Glutamatergic neuron (in vitro differentiated cells): ENCODE data around the gene SERINC5. TPM values are rescaled to one million over a fixed set of nuclear protein-coding genes. Genes with fewer than 3 reads are reported as not detected.

Source experiments
- DNase-seq: peaks from one replicate; pipeline ENCODE4 v3.0.0; 2022
- H3K27ac Mint-ChIP-seq: one replicate; pipeline ENCODE4 v1.8.0; 2020; ENCODE audit warnings: mild to moderate bottlenecking, mixed read lengths, inconsistent platforms; ENCODE audit not compliant: unreplicated experiment
- H3K27me3 Mint-ChIP-seq: one replicate; pipeline ENCODE4 v1.8.0; 2020; ENCODE audit warnings: mild to moderate bottlenecking, moderate library complexity, mixed read lengths, inconsistent platforms; ENCODE audit not compliant: unreplicated experiment
- H3K36me3 Mint-ChIP-seq: one replicate; pipeline ENCODE4 v1.8.0; 2020; ENCODE audit warnings: mild to moderate bottlenecking, mixed read lengths, inconsistent platforms; ENCODE audit not compliant: unreplicated experiment
- H3K4me1 Mint-ChIP-seq: one replicate; pipeline ENCODE4 v1.8.0; 2020; ENCODE audit warnings: mild to moderate bottlenecking, low read depth, mixed read lengths, inconsistent platforms; ENCODE audit not compliant: unreplicated experiment
- H3K4me3 Mint-ChIP-seq: one replicate; pipeline ENCODE4 v1.8.0; 2020; ENCODE audit warnings: mild to moderate bottlenecking, mixed read lengths, inconsistent platforms; ENCODE audit not compliant: unreplicated experiment
- H3K9me3 Mint-ChIP-seq: one replicate; pipeline ENCODE4 v1.8.0; 2020; ENCODE audit warnings: mild to moderate bottlenecking, moderate library complexity, mixed read lengths, inconsistent platforms; ENCODE audit not compliant: unreplicated experiment
- CTCF ChIP-seq: fragments of 200-600 bp; sonication (generic); IDR thresholded peaks from one replicate; pipeline ENCODE4 v1.5.0; 2021; ENCODE audit not compliant: partially characterized antibody, unreplicated experiment
- total RNA-seq: library from RNA; stranded (reverse); fragmentation: NEBNext Ultra II Directional; extraction: Animal tissue kit (Norgen Biotek cat#: 25700); gene quantifications from one replicate; pipeline ENCODE4 v1.2.1, GENCODE V29; 2021; ENCODE audit not compliant: unreplicated experiment

SERINC5 gene
- total RNA-seq, 1 donor from 2014 or later, result 15.1 TPM

- Mint-ChIP-seq H3K9me3 (no peaks in the 10 kb centered on the region), H3K4me3 (no peak overlapping the region), H3K27ac (peak overlapping the region; percentile 69), H3K4me1 (peaks cover 33% of the 10 kb centered on the region), H3K36me3 (no peaks in the 10 kb centered on the region), H3K27me3 (no peaks in the 10 kb centered on the region)
- TF ChIP-seq CTCF, result no peak
- no peak for DNase-seq
Measured at GRCh38 chr5:80198920-80199319, 56.9 kb downstream of the SERINC5 start.

DNA sequence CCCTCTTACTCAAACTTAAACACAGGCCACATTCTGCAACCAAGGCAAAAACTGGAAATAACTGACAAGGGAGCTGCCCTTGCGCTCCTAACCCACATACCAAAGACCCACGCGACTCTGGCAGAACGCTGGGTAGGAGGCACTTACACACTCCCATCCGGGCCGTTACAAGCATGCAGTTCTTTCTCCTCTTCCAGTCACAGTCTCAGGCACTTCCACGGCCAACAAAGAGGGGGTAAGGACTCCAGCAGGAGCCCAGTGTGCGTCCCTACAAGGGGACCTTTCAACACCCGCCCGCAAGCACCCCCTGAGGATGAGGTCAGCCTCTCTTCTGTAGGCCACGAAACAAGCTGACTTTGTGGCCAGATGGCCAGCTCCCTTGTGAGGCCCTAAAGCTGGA, 57.4 kb downstream of the SERINC5 start:
- H3K36me3 Mint-ChIP-seq, result no peaks in the 10 kb centered on the region
- H3K27ac Mint-ChIP-seq, result peak overlapping the region; percentile 69
- no peak overlapping the region for H3K4me3 Mint-ChIP-seq
- no peak for TF ChIP-seq CTCF
- no peaks in the 10 kb centered on the region for H3K9me3 Mint-ChIP-seq
- DNase-seq, result peak; percentile 24
- H3K4me1 Mint-ChIP-seq, result peaks cover 38% of the 10 kb centered on the region
- H3K27me3 Mint-ChIP-seq, result no peaks in the 10 kb centered on the region

DNA sequence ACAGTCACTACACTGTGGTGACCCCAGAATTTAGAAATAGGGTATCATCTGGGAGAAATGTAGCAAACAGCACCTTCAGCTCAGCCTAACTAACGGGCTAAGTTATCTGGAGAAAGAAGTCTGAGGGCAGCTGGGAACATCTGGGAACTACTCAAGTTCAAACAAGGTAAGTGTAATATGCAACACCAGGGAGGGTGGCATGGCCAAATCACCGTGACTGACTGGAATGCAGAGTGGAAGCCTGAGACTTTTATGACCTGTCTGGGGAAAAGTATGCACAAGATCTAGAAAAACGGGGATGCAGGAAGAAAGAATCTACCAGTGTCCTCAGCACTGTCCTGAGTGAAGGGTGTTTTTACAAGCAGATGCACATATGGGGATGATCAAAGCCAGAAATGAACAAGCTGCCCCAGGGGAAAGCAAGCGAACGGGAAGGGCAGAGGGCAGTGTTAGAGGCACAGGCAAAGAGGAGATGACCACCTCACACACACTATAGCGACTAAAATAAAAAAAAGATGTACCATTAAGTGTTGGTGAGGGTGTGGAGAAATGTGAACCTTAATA, 59.9 kb downstream of the SERINC5 start:
- no peaks in the 10 kb centered on the region for H3K9me3 Mint-ChIP-seq
- H3K27me3 Mint-ChIP-seq, result no peaks in the 10 kb centered on the region
- peak overlapping the region; percentile 56 for H3K27ac Mint-ChIP-seq
- peak overlapping the region; percentile 47 for H3K4me3 Mint-ChIP-seq
- no peaks in the 10 kb centered on the region for H3K36me3 Mint-ChIP-seq
- no peak for DNase-seq
- H3K4me1 Mint-ChIP-seq, result peaks cover 52% of the 10 kb centered on the region
- no peak for TF ChIP-seq CTCF

GRCh38 chr5:80194468-80194867, 61.4 kb downstream of the SERINC5 start:
- Mint-ChIP-seq H3K4me3 (no peak overlapping the region), H3K27ac (no peak overlapping the region), H3K36me3 (no peaks in the 10 kb centered on the region), H3K4me1 (peaks cover 50% of the 10 kb centered on the region), H3K9me3 (no peaks in the 10 kb centered on the region), H3K27me3 (no peaks in the 10 kb centered on the region)
- DNase-seq, result no peak
- TF ChIP-seq CTCF, result no peak

- TF ChIP-seq CTCF, result no peak
- Mint-ChIP-seq H3K27me3 (no peaks in the 10 kb centered on the region), H3K4me3 (peak overlapping the region; percentile 69)
Measured at GRCh38 chr5:80193401-80193800, 62.4 kb downstream of the SERINC5 start.

More at GRCh38 chr5:80193401-80193800, 62.4 kb downstream of the SERINC5 start:
- H3K36me3 Mint-ChIP-seq, result no peaks in the 10 kb centered on the region
- H3K9me3 Mint-ChIP-seq, result no peaks in the 10 kb centered on the region
- H3K4me1 Mint-ChIP-seq, result peaks cover 43% of the 10 kb centered on the region
- H3K27ac Mint-ChIP-seq, result peak overlapping the region; percentile 87
- DNase-seq, result no peak
